Testis (tissue), 2 donors: Measurements from ENCODE around the gene CFAP43.

Experiments
- CTCF ChIP-seq, 3 experiments: fragments of 450-650 bp in 2 of 3; fragments of 200-600 bp in 1 of 3; sonication (generic) in 1 of 3; IDR thresholded peaks; one replicate each; pipeline ENCODE4 v1.5.1; 2016 to 2019; ENCODE audit warnings: antibody characterized with exemption in 3 of 3, mild to moderate bottlenecking in 2 of 3, moderate library complexity in 1 of 3
- POLR2A ChIP-seq: fragments of 450-650 bp; IDR thresholded peaks from one replicate; pipeline ENCODE4 v1.6.1; 2017; ENCODE audit warnings: antibody characterized with exemption, mild to moderate bottlenecking, moderate library complexity

DNA sequence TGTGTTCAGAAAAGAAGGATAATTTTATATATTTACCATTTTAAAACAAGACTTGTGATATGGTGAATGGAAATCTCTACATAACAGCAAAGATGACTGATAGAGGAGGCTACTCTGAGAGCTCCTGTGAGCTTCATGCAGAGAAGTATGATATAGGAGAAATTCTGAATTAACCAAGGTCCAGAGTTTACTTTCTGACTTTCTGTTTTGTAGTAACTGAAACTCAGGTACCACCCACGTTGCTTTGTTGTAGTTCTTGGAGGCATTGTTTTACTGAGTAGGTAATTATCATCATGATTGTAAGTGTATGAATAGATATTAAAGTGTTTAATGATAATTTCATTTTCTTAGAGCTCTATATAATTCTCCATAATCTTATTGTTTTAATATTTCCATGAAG lies 128.2 kb downstream of the CFAP43 start:
- TF ChIP-seq POLR2A (no peak), CTCF (IDR thresholded peaks at IDR 0.05) (no peak)
